Measurements from ENCODE around the gene EML4. TPM values are rescaled to one million over a fixed set of nuclear protein-coding genes. Genes with fewer than 3 reads are reported as not detected.

Gene EML4
- total RNA-seq, 1 donor from 2014 or later, result 117 TPM

DNA sequence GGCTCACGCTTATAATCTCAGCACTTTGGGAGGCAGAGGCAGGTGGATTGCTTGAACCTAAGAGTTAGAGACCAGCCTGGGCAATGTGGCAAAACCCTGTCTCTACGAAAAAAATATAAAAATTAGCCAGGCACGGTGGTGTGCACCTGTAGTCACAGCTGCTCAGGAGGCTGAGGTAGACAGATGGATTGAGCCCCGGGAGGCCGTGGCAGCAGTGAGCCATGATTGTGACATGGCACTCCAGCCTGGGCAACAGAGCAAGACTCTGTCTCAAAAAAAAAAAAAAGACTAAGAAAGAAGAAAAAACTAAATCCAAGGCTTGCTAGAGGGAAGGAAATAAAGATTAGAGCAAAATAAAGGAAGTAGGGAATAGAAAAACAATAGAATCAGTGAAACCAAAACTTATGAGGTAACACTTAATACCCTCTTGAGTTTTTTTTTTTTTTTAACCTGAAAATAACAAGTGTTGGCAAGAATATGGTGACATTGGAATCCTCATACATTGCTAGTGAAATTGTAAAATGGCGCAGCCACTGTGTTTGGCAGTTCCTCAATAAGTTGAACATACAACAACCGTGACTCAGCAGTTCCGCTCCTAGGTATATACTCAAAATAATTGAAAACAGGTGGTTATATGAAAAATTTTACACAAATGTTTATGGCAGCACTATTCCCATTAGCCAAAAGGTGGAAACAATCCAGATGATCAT is 85.2 kb downstream of the EML4 start:
- H3K4me1 Mint-ChIP-seq (ENCODE audit: unreplicated experiment), result peaks cover 8% of the 10 kb centered on the region
- H3K36me3 Mint-ChIP-seq, result peaks cover 26% of the 10 kb centered on the region
- no peaks in the 10 kb centered on the region for H3K27me3 Mint-ChIP-seq
- H3K4me3 Mint-ChIP-seq, result no peak overlapping the region
- TF ChIP-seq, protein P1, sequence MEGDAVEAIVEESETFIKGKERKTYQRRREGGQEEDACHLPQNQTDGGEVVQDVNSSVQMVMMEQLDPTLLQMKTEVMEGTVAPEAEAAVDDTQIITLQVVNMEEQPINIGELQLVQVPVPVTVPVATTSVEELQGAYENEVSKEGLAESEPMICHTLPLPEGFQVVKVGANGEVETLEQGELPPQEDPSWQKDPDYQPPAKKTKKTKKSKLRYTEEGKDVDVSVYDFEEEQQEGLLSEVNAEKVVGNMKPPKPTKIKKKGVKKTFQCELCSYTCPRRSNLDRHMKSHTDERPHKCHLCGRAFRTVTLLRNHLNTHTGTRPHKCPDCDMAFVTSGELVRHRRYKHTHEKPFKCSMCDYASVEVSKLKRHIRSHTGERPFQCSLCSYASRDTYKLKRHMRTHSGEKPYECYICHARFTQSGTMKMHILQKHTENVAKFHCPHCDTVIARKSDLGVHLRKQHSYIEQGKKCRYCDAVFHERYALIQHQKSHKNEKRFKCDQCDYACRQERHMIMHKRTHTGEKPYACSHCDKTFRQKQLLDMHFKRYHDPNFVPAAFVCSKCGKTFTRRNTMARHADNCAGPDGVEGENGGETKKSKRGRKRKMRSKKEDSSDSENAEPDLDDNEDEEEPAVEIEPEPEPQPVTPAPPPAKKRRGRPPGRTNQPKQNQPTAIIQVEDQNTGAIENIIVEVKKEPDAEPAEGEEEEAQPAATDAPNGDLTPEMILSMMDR (conservative IDR thresholded peaks at IDR 0.05), result no peak
- DNase-seq (ENCODE audit: extremely low spot score, unreplicated experiment), result no peak
- H3K9me3 Mint-ChIP-seq, result no peaks in the 10 kb centered on the region
- H3K27ac Mint-ChIP-seq, result no peak overlapping the region

DNA sequence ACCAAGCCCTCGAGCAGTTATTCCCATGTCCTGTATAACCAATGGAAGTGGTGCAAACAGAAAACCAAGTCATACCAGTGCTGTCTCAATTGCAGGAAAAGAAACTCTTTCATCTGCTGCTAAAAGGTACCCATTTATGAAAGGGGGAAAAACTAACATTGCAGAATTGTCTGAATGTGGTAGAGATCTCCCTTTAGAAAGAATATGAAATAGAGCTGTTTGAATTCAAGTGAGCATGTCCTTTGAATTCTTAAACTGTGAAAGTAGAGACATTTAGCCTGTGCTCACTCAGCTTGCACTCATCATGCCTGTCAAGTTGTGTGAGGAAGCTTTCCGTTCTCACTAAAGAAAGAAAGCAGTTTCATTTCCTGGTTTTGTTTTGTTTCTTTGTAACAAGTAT is 87.4 kb downstream of the EML4 start:
- DNase-seq (ENCODE audit: extremely low spot score, unreplicated experiment), result no peak
- H3K4me1 Mint-ChIP-seq (ENCODE audit: unreplicated experiment), result no peaks in the 10 kb centered on the region
- H3K4me3 Mint-ChIP-seq, result no peak overlapping the region
- peaks cover 24% of the 10 kb centered on the region for H3K36me3 Mint-ChIP-seq
- no peaks in the 10 kb centered on the region for H3K9me3 Mint-ChIP-seq
- no peak overlapping the region for H3K27ac Mint-ChIP-seq
- no peaks in the 10 kb centered on the region for H3K27me3 Mint-ChIP-seq
- TF ChIP-seq, protein P1 (conservative IDR thresholded peaks at IDR 0.05), result no peak

DNA sequence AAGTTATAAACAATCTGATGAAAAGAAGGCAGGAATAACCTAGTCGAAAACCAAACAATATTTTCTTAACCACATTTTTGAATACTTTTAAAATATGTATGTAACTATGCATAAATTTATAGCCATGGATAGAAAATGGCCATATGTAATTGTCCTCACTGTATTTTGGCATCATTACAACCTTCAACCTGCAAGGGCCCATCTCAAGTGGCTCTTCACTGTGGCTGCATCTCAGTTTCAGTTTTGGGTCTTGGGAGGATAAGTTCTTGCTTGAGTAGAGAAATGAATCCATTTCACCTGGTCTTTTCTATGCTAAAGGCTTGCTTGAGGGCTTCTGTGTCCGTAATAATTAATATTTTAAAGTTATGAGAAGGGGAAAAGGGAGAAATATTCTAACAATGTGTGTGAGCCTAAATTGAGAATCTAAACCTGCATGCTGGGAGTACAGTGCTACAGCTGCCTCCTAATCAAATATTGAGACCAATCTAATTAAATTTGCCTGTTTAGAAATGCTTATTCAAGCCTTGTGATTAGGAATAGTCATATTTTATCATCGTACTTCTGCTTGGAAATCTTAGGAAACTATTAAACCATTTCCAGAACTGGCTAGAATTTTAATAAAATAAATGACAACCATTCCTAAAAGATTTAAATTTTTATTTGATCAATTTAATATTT is 92.5 kb downstream of the EML4 start:
- Mint-ChIP-seq H3K27ac (no peak overlapping the region), H3K36me3 (peaks cover 13% of the 10 kb centered on the region), H3K27me3 (no peaks in the 10 kb centered on the region), H3K4me1 (ENCODE audit: unreplicated experiment) (no peaks in the 10 kb centered on the region), H3K9me3 (no peaks in the 10 kb centered on the region), H3K4me3 (no peak overlapping the region)
- DNase-seq (ENCODE audit: extremely low spot score, unreplicated experiment), result no peak
- TF ChIP-seq, protein P1 (conservative IDR thresholded peaks at IDR 0.05), result no peak

DNA sequence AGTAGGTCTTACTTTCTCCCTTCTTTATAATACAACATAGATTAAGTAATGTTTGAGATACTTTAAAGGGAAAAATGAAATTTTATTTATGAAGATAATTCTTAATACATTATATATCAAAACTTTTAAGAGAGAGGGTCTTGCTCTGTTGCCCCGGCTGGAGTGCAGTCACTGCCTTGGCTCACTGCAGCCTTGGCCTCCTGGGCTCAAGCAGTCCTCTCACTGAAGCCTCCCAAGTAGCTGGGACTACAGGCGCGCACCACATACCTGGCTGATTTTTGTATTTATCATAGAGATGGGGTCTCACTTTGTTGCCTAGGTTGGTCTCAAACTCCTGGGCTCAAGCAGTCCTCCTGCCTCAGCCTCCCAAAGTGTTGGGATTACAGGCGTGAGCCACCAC is 97.1 kb downstream of the EML4 start:
- H3K27me3 Mint-ChIP-seq, result no peaks in the 10 kb centered on the region
- DNase-seq (ENCODE audit: extremely low spot score, unreplicated experiment), result no peak
- no peaks in the 10 kb centered on the region for H3K9me3 Mint-ChIP-seq
- H3K36me3 Mint-ChIP-seq, result peaks cover 11% of the 10 kb centered on the region
- H3K4me1 Mint-ChIP-seq (ENCODE audit: unreplicated experiment), result no peaks in the 10 kb centered on the region
- no peak overlapping the region for H3K27ac Mint-ChIP-seq
- TF ChIP-seq, protein P1 (conservative IDR thresholded peaks at IDR 0.05), result no peak
- no peak overlapping the region for H3K4me3 Mint-ChIP-seq

DNA sequence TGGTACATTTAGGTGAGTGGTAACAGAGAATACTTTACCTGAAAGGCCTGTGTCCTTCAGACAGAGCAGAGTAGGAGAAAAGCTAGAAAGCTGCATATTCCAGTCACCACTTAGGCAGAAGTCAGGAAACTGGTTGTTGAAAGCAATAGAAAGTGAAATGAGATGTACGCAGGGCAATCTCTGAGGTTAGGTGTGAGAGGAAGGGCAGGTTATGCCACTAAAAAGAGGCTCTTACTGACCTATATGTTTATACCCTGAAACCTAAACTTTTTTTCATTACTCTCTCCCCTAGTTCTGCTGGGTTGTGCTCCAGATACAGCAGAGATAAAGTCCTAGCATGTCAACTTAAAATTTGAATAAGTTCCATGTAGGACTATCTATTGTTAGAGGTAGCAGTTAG is 98.4 kb downstream of the EML4 start:
- no peak overlapping the region for H3K4me3 Mint-ChIP-seq
- H3K9me3 Mint-ChIP-seq, result no peaks in the 10 kb centered on the region
- TF ChIP-seq, protein P1 (conservative IDR thresholded peaks at IDR 0.05), result no peak
- H3K27me3 Mint-ChIP-seq, result no peaks in the 10 kb centered on the region
- peaks cover 11% of the 10 kb centered on the region for H3K36me3 Mint-ChIP-seq
- no peaks in the 10 kb centered on the region for H3K4me1 Mint-ChIP-seq (ENCODE audit: unreplicated experiment)
- no peak overlapping the region for H3K27ac Mint-ChIP-seq
- DNase-seq (ENCODE audit: extremely low spot score, unreplicated experiment), result no peak

Measured in type B pancreatic cell (in vitro differentiated cells).